NCI-H345 (cell line): ENCODE results near the gene NIPBL.
"Not testable (repeated sequence)": the region's sequence is repeated elsewhere in the genome, so short reads cannot be mapped to it uniquely, and the experiment has no call there.

Source experiments
- DNase-seq: peaks from one replicate; lab custom pipeline; 2025; lab: John Stamatoyannopoulos, UW

Gene NIPBL

DNA sequence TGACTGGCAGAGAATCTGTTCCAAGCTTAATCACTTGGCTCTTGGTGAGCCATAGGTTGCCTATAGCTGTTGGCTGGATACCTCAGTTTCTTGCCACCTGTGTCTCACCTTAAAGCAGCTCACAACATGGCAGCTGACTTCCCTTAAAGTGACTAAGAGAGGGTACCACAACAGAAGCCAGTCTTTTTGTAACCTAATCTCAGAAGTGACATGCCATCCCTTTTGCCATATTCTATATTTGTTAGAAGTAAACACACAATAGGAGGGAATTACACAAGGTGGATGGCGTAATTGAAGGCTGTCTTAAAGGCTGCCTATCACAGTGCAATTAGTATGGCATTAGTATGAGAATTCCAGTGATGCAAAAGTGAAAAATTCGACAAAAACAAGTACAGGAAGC is 28.1 kb downstream of the NIPBL start:
- DNase-seq = no peak

DNA sequence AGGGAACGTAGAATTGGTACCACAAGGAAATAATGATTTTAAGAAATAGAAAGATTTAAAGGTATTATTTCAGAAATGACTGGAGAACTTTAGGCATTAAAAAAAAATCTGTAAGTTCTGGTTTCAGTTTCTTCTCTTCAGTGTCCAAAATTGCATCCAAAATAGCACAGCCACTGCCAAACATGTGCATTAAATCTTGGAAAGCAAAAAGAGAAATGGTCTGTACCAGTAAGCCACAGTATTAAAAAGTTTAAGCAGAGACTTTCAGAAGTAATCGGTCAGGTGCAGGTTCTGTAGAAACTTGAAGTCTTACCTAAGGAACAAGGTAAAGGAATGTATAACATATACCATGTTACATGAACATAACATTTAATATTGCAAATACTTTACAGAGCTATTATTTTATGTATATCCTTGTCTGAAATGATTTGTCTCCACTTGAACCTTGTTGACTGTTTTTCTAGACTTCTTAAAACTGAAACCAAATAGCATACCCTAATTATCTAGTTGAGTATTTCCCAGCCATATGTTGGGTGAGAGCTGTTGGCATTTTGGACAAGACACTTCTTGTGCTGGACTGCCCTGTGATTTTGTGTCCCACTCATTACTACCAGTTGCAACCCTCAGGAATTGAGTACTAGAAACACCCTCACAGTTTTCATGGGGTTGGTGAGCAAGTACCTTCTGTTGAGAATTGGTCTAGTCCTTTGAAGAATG is 32.1 kb downstream of the NIPBL start:
- DNase-seq = no peak

DNA sequence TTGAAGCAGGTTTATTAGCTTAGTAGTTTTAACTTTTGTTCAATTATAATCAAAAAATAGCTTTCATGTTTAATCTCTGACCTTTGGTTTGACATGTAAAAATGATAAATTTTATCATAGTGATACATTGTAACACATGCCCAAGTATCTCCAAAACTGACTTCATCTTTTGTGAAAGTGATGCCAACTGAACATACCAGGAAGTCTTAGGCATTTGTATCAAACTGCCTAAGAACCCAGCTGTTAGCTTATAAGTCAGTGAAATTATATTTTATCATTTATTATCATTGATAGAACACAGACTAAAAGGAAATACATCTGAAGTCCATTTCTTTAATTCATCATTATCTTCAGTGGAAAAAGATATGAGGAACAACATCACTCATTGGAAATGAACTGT is 39.1 kb downstream of the NIPBL start:
- DNase-seq = no peak

DNA sequence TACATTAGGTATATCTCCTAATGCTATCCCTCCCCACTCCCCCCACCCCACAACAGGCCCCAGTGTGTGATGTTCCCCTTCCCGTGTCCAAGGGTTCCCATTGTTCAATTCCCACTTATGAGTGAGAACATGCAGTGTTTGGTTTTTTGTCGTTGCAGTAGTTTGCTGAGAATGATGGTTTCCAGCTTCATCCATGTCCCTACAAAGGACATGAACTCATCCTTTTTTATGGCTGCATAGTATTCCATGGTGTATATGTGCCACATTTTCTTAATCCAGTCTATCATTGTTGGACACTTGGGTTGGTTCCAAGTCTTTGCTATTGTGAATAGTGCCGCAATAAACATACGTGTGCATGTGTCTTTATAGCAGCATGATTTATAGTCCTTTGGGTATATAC is 40.0 kb downstream of the NIPBL start:
- DNase-seq = not testable (repeated sequence)

DNA sequence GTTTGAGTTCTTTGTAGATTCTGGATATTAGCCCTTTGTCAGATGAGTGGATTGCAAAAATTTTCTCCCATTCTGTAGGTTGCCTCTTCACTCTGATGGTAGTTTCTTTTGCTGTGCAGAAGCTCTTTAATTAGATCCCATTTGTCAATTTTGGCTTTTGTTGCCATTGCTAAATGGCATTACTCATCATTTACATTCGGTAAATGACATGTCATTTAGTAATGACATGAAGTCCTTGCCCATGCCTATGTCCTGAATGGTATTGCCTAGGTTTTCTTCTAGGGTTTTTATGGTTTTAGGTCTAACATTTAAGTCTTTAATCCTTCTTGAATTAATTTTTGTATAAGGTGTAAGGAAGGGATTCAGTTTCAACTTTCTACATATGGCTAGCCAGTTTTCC is 40.8 kb downstream of the NIPBL start:
- not testable (repeated sequence) for DNase-seq

DNA sequence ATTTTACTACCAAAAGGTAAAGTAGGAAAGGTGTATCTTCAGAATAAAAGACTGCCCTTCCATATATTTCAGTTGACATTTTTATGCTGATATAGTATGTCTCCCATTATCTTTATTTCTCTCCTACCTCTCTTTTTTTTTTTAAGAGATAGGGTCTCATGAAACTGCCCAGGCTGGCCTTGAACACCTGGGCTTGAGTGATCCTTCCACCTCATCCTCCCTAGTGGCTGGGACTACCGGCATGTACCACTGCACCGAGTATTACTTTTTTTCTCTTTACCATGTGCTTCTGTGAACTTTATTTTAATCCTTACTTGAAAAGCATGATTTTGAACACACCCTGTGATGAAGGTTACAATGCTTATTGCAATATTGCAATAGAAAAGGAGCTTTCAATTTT is 42.7 kb downstream of the NIPBL start:
- no peak for DNase-seq

DNA sequence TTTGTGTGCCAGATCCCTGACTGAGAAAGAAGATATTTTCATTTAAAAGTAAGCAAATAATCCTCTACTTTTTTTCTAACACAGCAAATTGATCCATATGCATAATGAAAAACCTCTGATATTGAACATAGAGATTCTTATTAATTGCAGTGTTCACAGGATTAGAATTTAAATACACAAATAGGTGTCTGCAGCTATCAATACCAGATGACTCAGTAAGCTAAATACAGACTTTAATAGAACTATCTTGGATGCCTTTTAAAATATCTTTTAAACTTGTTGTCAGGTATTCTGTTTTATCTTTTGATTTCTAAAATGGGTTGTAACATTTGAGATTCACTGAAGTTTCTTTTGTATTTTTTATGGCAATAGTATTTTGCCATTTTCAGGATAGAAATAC is 43.1 kb downstream of the NIPBL start:
- no peak for DNase-seq

DNA sequence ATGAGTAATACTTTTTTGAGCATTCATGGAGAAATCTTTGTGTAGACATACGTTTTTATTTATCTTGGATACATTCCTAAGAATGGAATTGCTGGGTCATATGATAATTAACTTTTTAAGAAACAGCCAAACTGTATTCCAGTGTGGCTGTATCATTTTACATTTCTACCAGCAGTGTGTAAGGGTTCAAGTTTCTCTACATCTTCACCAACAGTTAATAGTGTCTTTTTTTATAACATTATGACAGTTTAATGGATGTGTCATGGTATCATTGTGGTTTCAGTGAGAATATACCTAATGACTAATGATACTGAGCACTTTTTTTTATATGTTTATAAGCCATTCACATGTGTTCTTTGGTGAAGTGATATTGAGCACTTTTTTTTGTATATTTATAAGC is 52.4 kb downstream of the NIPBL start:
- no peak for DNase-seq

DNA sequence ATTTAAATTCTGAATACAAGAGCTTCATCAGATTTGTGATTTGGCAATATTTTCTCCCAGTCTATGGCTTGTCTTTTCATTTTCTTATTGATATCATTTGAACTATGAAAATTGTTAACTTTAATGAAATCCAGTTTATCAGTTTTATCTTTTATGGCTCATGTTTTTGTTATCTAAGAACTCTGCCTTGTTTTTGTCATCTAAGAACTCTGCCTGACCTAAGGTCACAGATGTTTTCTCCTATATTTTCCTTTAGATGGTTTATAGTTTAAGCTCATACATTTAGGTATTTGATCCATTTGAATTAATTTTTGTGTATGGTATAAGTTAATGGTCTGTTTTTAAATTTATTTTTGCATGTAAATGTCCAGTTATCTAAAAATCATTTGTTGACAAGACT is 52.9 kb downstream of the NIPBL start:
- DNase-seq = no peak

DNA sequence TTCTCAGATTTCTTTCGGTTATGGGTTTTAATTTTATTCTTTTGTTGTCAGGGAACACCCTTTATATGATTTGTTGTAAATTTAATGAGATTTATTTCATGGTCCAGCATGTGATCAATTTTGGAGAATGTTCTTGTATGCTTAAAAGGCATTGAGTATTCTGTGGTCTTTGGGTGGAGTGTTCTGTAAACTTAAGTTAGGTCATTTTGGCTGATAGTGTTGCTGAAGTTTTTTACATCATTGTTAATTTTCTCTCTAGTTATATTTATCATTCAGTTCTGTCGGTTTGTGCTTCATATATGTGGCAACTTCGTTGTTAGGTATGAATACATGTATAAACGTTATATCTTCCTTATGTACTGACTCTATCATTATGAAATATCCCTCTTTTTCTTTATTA is 55.5 kb downstream of the NIPBL start:
- DNase-seq = no peak

DNA sequence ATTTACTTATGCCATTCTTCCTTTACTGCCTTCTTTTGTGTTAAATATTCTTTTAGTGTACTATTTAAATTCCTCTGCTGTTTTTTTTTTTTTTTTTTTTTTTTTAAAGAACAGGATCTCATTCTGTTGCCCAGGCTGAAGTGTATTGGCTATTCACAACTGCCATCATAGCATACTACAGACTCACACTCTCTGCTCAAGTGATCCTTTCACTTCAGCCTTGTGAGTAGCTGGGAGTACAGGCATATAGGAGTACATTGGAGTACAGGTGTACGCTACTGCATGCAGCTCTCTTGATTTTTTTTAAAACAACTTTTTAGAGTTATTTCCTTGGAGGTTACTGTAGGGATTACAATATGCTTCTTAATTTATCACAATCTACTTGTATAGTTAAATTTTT is 56.1 kb downstream of the NIPBL start:
- DNase-seq = no peak

DNA sequence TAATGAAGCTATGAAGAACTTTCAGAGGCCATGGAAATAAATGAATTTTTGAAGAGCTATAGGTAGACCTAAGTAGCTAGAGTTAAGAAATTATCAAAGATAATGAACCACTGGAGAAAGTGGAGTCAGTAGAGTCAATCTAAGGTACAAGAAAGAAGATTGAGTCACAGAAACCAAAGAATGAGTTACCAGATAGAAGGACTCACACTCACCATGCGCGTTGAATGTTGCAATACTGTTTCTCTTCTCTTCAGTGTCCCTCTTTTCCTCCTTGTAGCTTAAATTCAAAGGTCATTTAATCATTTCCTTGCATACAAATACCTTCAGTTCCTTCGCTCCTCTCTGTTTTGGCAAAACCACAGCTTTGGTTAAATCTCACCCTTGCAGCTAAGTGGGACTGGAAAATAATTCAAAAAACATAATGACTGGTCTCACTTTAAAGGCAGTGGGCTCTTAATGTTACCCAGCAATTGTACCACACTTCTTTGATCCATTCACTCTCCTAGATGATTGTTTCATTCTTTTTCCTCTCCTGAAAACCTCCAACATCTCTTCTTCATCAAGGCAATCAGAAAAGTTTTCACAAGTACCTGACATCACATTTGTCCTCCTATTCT is 58.3 kb downstream of the NIPBL start:
- no peak for DNase-seq

DNA sequence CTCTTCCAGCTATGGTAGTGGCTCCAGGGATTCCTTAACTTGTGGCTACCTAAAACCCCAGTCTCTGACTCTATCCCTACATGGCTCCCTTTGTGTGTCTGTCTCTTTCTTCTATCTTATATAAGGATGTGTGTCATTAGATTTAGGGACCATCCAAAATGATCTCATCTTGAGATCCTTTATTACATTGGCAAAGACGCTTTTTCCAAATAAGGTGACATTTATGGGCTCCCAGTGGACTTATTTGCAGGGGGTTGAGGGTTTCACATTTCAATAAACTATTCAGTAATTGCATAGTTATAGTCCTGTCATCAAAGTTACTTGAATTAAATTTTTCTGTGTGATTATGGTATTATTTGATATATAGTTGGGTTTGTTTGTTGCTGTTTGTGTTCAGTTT is 59.2 kb downstream of the NIPBL start:
- no peak for DNase-seq

DNA sequence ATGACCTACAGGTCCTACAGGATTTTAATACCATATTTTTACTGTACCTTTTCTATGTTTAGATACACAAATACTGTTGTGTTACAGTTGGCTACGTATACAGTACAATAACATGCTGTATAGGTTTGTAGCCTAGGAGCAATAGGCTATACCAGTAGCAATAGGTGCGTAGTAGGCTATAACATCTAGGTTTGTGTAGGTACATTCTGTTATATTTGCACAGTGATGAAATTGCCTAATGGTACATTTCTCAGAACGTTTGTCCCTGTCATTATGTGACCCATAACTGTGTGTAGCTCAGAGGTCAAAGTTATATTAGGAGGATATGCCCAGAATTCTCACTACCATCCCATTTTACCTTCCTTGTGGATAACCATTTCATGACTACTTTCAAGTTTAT is 59.7 kb downstream of the NIPBL start:
- DNase-seq = no peak

DNA sequence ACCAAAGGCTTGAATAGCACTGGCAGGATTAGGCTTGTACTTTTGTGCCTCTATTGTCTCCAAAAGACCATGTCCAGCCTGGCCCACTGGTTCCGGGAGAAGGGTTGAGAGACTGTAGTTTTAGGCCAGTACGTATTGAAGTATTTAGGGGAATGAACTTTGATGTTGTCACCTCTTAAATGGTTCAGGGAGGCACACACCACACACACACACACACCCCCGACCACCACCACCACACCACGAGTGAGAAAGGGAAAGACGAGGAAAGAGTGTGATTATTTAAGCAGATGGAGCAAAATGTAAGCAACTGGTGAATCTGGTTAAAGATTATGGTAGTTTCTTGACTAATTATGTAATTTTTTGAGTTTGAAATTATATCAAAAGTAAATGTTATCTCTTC is 61.6 kb downstream of the NIPBL start:
- DNase-seq = no peak

DNA sequence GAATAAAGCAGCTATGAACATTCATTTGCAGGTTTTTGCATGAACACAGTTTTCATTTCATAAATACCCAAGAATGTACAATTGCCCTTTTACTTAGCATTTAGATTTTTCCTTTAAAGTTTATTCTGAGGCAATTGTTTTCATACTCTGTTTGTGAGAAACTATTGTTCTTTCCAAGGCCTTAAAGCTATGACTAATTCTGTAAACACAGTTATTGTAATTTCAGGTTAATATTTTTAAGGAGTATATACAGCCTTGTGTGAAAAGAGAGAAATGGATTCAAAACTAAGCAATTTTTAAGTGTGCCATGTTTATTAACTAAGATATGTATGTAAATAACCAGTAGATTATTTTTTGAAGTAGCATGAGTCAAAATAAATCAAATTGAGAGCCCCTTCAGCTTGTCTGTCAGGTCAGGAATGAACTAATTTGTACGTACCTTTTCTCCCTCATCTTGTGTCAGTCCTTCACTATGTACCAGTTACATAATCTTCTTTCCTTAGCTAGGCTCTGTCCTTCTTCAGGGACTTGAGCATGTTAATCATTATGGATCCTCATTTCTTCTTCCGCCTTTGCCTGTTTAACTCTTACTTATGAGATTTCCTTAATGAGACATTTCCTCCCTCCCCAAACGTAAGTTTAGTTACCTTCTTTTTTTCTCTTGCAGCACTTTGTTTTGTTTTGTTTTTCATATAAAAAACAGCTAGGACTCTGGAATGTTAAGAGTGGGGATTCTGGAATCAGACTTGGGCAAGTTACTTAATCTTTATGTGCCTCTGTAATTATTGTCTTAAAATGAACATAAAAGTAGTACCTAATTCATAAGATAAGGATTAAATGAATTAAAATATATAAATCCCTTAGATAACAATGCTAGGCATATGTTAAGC is 63.6 kb downstream of the NIPBL start:
- no peak for DNase-seq

DNA sequence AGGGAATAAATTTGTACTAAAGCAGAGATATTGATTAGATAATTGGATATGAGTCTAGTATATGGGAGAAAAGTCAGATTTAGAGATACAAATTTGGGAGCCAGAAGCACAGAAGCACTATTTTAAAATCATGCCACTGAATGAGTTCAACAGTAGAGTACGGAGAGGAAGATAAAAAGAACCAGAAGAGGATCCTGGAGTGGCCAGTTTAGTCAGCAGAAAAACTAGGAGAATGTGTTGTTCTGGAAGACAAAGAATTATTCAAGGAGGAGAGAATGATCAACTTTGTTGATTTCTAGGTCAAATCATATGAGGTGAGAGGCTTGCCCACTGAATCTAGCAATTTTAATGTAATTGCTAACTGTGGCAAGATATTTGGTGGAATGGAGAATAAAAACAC is 67.0 kb downstream of the NIPBL start:
- DNase-seq = no peak

DNA sequence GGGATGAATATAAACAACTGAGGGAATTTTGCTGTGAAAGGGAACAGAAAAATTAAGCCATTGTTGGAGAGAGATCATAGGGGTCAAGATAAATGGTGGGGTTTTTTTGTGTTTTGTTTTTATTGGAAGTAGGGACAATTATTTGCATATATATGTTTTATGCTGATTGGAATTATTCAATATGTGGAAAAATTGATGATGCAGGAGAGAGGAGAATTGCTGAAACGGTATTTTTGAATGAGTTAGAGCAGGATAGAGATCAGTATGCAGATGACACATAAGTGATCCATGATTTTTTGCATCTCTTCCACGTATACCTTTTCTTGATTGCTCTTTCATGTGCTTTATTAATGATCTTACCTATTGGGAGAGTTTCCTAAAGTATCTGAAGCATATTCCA is 67.5 kb downstream of the NIPBL start:
- no peak for DNase-seq

DNA sequence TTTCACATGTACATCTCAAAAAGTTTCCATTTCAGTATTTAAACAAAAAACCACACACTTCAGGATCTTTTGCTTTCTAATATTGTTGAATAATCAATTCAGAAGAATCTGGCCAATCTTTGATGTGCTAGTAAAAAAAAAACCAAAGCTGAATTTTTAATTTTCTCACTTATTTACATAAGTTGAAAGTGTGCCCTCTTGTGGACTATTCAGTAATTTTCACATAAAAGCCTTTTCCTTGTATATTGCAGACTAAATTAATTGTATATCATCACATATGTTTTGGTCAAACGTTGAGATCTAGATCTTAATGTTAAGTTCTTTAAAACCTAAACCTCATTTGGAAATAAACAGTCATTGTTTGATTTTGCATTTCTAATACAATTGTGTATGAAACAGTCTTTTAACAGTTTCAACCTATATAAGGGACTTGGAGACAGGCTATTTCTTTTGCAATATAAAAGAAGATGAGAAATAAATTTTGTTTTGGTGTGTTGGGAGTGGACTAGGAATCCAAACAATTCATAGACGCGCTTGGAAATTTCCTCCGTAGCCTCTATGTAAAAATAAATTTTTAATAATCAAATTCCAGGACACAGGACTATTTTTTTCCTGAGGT is 68.1 kb downstream of the NIPBL start:
- DNase-seq = peak; percentile 50

DNA sequence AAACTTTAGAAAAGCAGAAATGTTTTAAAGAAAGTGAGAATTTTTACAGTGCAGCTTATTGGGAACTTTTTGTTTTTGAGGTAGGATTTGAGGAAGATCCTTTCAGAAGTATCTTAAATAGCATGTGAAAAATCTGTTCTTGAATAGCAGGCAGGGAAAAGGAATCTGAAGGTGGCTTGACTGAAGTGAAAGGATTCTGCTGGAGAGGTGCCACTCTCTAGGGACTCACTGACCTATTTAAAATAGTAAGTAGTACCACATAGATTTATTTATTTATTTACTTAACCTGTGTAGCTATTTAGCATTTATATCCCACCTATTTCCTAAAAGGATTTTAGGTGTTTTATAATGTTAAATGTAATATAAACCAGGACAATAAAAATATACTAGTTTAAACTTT is 69.1 kb downstream of the NIPBL start:
- DNase-seq = no peak

DNA sequence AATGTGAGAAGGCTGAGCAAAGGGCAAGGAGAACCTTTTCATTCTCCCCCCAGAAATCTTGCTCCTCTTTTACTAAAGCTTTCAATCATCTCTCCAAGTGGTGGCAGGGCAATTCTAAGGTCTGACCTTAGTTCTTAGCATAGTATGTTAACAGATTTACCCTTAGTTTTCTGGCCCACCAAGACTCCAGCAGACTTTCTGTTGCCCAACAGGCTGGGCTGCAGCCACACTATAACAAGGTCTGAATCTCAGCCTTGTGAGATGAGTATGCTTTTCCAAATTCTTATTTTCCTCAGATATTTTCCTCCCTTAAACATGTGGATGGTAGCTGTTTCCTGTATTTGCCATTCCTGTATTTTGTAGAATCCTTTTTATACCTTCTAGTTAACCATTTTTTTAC is 69.5 kb downstream of the NIPBL start:
- DNase-seq = no peak

DNA sequence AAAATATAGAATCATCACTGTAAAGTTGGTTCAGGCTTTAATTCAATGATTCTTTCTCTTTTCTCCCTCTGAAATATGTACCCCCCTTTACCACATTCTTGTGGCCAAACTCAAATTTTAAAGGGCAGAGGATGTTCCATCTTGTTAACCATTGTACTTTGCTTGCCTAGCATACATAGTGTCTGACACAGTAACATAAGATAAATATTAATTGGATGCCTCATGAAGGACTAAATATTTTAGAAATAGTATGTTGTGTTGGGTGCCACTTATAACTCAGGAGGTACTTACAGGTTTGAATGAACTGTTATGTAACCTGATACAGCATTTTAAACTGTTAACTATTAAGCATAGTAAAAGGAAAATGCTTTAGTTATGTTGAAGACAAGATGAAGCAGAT is 71.5 kb downstream of the NIPBL start:
- DNase-seq = no peak

DNA sequence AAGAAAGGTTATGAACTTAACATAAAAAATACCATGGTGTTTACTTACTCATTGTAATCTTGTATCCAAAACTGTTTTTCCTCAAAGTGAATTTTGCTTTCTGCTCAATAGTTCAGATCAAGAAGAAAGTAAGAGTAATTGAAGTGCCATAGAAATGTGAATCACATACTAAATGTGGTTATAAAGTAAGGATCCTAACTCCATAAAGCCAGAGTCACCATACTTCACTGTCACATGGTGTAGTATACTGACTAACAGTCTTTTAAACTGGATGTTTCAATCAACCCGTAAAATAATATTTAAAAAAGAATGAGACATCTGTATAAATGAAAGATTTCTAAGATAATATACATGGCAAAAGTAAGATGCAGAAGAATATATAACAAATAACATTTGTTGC is 72.1 kb downstream of the NIPBL start:
- no peak for DNase-seq
